Kidney (tissue), 14 donors: ENCODE results near the gene WDR64. TPM values are rescaled to one million over a fixed set of nuclear protein-coding genes. Genes with fewer than 3 reads are reported as not detected.

Experiments
- DNase-seq, 5 donors: peaks; one replicate each; pipeline ENCODE4 v3.0.0-alpha.2; 2013 to 2020
- FAIRE-seq: peaks from 2 replicates; lab custom pipeline; 2012; peaks lifted over from hg19 to GRCh38; lab: Jason Lieb, UNC
- H3K27ac ChIP-seq, 2 donors: one replicate each; pipeline ENCODE4 v1.7.0; 2013; ENCODE audit warnings: low read depth in 2 of 2, low read length in 2 of 2, inconsistent platforms in 1 of 2
- H3K27me3 ChIP-seq: one replicate; pipeline ENCODE4 v1.7.1; 2013; ENCODE audit warnings: low read length, inconsistent platforms; ENCODE audit not compliant: control insufficient read depth, insufficient read depth
- H3K36me3 ChIP-seq, 3 donors: one replicate each; pipeline versions ENCODE4 v1.7.0 to v1.7.1; 2013; ENCODE audit warnings: low read length in 3 of 3, control low read depth in 1 of 3, inconsistent platforms in 1 of 3; ENCODE audit not compliant: insufficient read depth in 3 of 3, control insufficient read depth in 2 of 3
- H3K4me1 ChIP-seq, 3 donors: one replicate each; pipeline versions ENCODE4 v1.7.0 to v1.7.1; 2013; ENCODE audit warnings: low read length in 3 of 3, inconsistent platforms in 1 of 3, low read depth in 1 of 3; ENCODE audit not compliant: control insufficient read depth in 2 of 3, insufficient read depth in 2 of 3
- H3K4me3 ChIP-seq, 3 donors: one replicate each; pipeline versions ENCODE4 v1.7.0 to v1.8.1; 2013; ENCODE audit warnings: low read length in 3 of 3, control low read depth in 1 of 3, inconsistent platforms in 1 of 3
- H3K9ac ChIP-seq, 3 donors: one replicate each; pipeline versions ENCODE4 v1.7.0 to v1.7.1; 2013; ENCODE audit warnings: low read length in 3 of 3, control low read depth in 1 of 3, inconsistent platforms in 1 of 3
- H3K9me3 ChIP-seq, 3 donors: one replicate each; pipeline versions ENCODE4 v1.7.0 to v1.7.1; 2013; ENCODE audit warnings: low read length in 3 of 3, control low read depth in 1 of 3, inconsistent platforms in 1 of 3; ENCODE audit not compliant: control insufficient read depth in 2 of 3, insufficient read depth in 1 of 3
- CTCF ChIP-seq: IDR thresholded peaks from 3 replicates; pipeline ENCODE4 v1.5.1; 2012; ENCODE audit warnings: mild to moderate bottlenecking, moderate library complexity, borderline replicate concordance; ENCODE audit not compliant: insufficient read depth; ENCODE audit errors: extremely low read depth
- intact Hi-C: fragments of 100-400 bp; cut with DNase I; formaldehyde crosslinking; loops from one replicate; pipeline ENCODE4 v1.11.1; 2022
- polyA plus RNA-seq: library from polyadenylated mRNA; stranded (reverse); fragments of 350-450 nt; fragmentation: Illumina TruSeq; extraction: RNeasy Lipid Tissue Mini Kit (QIAGEN cat#74804); gene quantifications from one replicate; pipeline ENCODE4 v1.2.3, GENCODE V29; 2014; ENCODE audit warnings: low read depth, low replicate concordance; ENCODE audit not compliant: insufficient read depth
- total RNA-seq: library from RNA; stranded (reverse); fragmentation: NEBNext Ultra II Directional; extraction: Animal tissue kit (Norgen Biotek cat#: 25700); gene quantifications from one replicate; pipeline ENCODE4 v1.2.1, GENCODE V29; 2021
- donor health status: control.
- donor health status: control.
- donor health status: control.
- donor health status: control.
- donor health status: control.
- donor health status: DM: yes; HTN: yes; CAD: no.
- donor health status: Normal renal cell carcinoma (clear cell type).

Gene WDR64
- total and polyA plus RNA-seq, 2 donors from 2014 or later = not detected

- intact Hi-C loops = no loop called here
- no peak overlapping the region for H3K4me3 ChIP-seq
- no peaks in the 10 kb centered on the region for H3K4me1 ChIP-seq
- no peaks in the 10 kb centered on the region for H3K27me3 ChIP-seq
- peak in 3 of 5 donors; percentile 23 to 41 (median 30) for DNase-seq
- no peaks in the 10 kb centered on the region for H3K36me3 ChIP-seq
- no peak for FAIRE-seq
- no peak overlapping the region for H3K27ac ChIP-seq
- no peak for TF ChIP-seq CTCF
- no peaks in the 10 kb centered on the region for H3K9me3 ChIP-seq
- no peak overlapping the region for H3K9ac ChIP-seq
Observed at GRCh38 chr1:241738284-241739078, 86.4 kb downstream of the WDR64 start.

- H3K4me3 ChIP-seq = no peak overlapping the region
- intact Hi-C loops = no loop called here
- no peak overlapping the region for H3K27ac ChIP-seq
- DNase-seq (no peak), FAIRE-seq (no peak)
- no peaks in the 10 kb centered on the region for H3K36me3 ChIP-seq
- H3K4me1 ChIP-seq = no peaks in the 10 kb centered on the region
- no peaks in the 10 kb centered on the region for H3K9me3 ChIP-seq
- H3K27me3 ChIP-seq = no peaks in the 10 kb centered on the region
- no peak for TF ChIP-seq CTCF
- H3K9ac ChIP-seq = no peak overlapping the region
Observed at GRCh38 chr1:241742084-241742483, 90.0 kb downstream of the WDR64 start.

- Histone ChIP-seq H3K4me1 (no peaks in the 10 kb centered on the region), H3K27me3 (no peaks in the 10 kb centered on the region), H3K4me3 (no peak overlapping the region), H3K27ac (no peak overlapping the region), H3K9me3 (no peaks in the 10 kb centered on the region), H3K36me3 (no peaks in the 10 kb centered on the region), H3K9ac (no peak overlapping the region)
- DNase-seq (no peak), FAIRE-seq (no peak)
- no peak for TF ChIP-seq CTCF
- intact Hi-C loops = no loop called here
Observed at GRCh38 chr1:241744591-241744990, 92.5 kb downstream of the WDR64 start.
